Measurements from ENCODE around the gene SREBF1.

GRCh38 chr17:17865035-17865434, 28.2 kb upstream of the SREBF1 start:
- TF ChIP-seq CTCF (conservative IDR thresholded peaks at IDR 0.05; ENCODE audit: low read depth, low read length): no peak
- no peak for TF ChIP-seq EZH2 (IDR thresholded peaks at IDR 0.05; ENCODE audit: low read length, unreplicated experiment)
